SK-N-MC (cell line): ENCODE results near the gene CCDC197.

Source experiments
- EZH2 ChIP-seq: fragments of 200-600 bp; sonication (generic); IDR thresholded peaks from one replicate; pipeline ENCODE4 v1.6.1; 2017; ENCODE audit warnings: antibody characterized with exemption
- FOXP2 ChIP-seq: optimal IDR thresholded peaks from 2 replicates; pipeline ENCODE3; 2011; ENCODE audit warnings: mild to moderate bottlenecking, moderate library complexity; ENCODE audit not compliant: insufficient read depth; ENCODE audit errors: extremely low read length, control extremely low read depth
- POLR2AphosphoS5 ChIP-seq: IDR thresholded peaks from 2 replicates; pipeline ENCODE4 v1.6.1; 2012; ENCODE audit warnings: mild to moderate bottlenecking, low read depth, low read length, borderline replicate concordance

DNA sequence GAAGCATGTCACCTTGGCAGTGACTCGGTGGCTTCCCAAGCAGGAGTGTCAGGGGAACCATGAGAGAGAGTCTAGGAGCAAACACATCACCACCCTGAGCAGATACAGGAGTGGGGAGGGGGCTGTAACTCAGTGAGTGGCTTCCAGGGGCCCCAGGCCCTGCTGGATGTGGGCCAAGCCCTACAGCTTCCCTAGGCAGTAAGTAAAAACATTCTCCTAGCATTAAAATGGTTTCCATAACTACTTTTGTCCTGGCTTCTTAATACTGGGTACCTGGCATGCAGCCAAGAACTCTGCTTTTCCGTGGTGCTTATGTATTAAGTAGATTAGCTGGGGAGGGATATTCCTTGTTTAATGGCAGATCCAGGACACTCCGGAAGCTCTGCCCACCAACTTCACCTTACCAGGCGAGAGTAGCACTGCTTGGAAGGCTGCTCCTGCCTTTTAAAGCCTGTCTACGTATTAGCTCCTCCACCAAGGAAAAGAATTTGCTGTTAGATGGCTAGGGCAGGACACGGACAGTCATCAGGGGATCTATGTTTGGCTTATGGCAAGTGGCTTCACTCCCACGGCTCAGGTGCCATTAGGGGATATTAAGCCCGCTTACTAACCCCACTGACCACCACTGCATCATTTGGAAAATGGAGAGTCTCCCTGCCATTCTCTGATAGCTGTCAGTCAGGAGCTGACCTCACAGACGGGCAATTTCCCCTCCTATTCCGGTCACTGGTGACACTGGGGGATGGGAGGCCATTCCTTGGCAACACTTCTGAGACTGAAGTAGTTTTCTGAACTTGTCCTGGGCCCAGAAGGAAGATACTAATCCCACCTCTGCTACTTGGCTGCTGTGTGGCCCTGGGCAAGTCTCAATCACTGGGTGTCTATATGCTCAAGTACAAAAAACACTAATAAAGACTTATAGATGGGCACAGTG is 51.9 kb downstream of the CCDC197 start:
- TF ChIP-seq POLR2AphosphoS5 (no peak; the same call in 1 of the 2 replicates), EZH2 (no peak), FOXP2 (peak; percentile 38)
